Embryonic facial prominence (tissue), 1 donor: ENCODE results near the gene HLA-DOA.

ENCODE experiments used
- DNase-seq: peaks from one replicate; pipeline ENCODE4 v3.0.0-alpha.2; 2016; ENCODE audit errors: extremely low spot score

Gene HLA-DOA

GRCh38 chr6:32977953-32978324, 31.5 kb downstream of the HLA-DOA start:
- no peak for DNase-seq

- no peak for DNase-seq
These were observed 32.0 kb downstream of the HLA-DOA start for GRCh38 chr6:32977272-32977952.

DNA sequence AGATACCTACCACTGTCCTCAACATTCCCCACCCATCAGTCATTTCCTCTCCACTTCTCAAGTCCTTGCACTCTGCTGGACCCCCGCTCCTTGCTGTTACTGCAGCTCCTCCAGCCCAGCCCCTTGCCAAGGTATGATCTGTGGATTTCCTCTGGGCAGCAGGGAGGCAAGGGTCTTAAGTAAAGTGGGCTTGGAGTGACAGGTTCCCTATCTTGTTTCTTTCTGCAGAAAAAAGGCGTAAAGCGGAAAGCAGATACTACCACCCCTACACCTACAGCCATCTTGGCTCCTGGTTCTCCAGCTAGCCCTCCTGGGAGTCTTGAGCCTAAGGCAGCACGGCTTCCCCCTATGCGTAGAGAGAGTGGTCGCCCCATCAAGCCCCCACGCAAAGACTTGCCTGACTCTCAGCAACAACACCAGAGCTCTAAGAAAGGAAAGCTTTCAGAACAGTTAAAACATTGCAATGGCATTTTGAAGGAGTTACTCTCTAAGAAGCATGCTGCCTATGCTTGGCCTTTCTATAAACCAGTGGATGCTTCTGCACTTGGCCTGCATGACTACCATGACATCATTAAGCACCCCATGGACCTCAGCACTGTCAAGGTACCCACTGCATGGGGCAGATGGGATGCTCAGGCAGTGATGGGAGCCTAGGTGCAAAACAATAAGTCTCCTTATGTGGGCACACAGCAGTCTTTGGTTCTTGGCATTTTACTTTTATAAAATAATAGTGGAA, 32.9 kb downstream of the HLA-DOA start:
- DNase-seq: no peak

DNA sequence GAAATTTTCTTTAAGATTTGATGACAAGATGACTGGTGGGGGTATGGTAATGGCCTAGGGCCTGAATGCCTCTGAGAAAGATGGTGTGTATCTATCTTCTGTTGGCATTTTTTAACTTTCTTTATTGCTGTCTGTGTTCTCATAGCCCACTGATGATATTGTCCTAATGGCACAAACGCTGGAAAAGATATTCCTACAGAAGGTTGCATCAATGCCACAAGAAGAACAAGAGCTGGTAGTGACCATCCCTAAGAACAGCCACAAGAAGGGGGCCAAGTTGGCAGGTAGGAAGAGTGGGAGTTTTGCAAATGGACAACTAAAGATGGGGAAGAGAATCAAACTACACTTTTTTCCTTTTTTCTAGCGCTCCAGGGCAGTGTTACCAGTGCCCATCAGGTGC, 33.5 kb downstream of the HLA-DOA start:
- DNase-seq: no peak

DNA sequence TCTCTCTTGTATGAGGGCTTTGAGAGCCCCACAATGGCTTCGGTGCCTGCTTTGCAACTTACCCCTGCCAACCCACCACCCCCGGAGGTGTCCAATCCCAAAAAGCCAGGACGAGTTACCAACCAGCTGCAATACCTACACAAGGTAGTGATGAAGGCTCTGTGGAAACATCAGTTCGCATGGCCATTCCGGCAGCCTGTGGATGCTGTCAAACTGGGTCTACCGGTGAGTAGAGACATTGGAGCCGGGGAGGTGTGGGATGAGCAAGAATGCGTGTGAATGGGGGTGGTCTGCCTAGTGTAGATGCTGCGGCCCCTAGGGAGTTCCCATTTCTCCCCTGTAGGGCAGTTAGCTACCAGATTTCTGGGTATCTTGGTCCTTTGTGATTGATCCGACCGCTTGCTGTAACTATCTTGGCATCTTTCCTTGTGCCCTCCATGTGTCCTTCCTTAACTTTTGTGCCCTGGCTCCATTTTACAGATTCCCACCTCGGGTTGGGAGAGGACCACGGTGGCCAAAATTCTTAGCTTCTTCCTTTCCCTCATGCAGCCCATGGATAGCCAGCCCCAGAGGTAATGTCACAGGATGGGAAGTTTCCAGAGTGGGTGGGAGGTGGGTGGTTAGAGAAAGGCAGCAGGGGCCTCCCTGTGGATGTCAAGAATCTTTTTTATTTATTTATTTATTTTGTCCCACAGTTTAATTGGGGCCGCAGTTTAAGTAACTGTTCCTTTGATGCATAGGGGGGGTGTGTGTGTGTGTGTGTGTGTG, 34.7 kb downstream of the HLA-DOA start:
- no peak for DNase-seq

DNA sequence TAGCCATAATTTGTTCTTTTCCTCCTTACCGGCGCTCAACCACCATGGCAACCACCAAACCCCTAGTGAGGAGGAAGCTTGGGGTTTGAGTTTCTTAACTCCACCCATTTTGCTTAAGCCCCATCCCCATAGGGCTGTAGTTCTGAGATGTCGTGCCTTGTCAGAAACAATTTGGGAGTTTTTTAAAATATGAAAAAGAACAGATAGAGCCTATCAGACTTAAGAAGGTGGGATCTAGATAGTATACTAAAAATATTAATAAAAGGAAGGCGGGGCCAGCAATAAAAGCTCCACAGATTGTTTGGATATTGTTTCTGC, 35.4 kb downstream of the HLA-DOA start:
- DNase-seq: no peak

- no peak for DNase-seq
These were observed 36.0 kb downstream of the HLA-DOA start for GRCh38 chr6:32973144-32974015.

DNA sequence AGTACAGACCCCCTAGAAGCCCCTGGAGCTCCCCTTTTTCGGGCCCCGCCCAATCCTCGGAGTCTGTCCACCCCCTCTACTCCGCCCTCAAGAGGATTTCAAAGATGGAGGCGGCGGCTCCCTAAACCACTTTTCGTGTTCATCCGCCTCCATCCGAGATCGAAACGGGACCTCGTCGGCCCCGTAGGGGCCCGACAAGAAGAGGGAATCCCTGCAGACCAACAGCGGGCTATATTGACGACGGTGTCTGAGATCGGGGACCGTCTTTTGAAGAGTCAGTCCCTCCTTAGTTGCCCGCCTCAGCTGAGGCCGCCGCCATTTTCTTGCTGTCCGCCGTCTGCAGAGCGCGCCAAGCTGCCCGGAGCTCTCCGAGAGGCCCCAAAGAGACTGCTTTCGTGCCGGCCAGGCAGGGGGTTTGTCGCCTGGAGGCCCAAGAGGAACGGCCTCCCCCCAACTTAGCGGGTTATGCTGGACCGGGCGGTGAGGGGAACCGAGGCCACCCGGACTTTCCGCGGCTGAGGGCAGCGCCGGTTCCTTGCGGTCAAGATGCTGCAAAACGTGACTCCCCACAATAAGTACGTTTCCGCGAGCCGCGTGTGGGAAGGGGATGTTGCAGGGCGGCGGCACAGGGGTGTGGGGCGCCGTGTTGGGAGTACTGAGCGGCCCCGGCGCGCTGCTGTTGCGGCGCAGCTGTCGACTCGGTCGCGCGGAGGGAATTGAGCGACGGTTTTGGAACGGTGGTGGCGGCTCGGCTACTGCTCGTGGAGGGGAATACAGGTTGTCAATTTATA, 36.8 kb downstream of the HLA-DOA start:
- DNase-seq: no peak

DNA sequence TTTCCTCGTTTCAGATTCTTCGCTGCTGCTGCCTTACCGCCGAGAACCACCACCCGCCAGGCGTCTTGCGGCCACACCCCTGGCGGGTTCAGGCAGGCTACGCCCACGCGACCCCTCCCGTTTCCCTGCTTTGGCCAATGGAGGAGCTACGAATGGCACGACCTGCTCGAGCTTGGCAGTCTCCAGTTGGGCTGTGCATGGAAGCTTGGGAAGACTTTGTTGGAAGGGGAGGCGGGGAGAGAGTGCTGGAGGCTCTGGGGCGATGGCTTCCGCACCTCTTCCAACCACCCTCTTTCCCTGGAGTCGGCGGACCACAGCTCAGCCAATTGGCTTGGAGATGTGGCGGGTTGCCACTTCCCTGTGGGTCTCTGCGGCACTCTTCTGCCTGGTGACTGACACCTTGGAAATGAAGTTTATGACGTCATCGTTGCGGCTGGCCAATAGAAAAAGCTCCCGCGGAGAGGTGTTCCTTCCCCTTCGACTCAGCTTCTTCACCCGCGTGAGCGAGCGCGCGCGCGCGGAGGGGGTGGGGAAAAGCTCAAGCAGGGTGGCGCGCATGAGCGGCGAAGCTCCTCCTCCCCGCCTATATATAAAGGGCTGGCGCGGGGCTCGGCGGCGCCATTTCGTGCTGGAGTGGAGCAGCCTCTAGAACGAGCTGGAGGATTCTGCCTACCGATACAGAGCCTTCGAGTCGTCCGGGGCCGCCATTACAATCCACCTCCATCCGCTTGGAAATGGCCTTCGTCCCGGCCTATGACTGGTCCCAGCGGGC, 37.6 kb downstream of the HLA-DOA start:
- peak; percentile 99 for DNase-seq

DNA sequence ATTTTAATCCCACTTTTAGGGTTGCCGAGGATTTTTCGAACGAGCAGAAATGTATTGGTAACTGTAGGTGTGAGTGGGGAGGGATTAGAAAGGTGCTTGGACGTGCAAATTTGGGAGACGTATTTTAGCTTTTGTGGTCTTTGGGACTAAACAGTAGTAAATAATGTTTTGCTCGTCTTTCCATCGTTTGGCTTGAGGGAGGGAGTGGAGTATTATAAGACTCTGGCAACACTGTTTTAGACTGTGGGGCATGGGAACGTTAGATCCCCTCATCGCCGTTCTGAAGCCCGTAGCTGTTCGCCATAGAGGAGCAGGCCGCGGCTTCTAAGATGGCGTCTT, 38.2 kb downstream of the HLA-DOA start:
- no peak for DNase-seq

DNA sequence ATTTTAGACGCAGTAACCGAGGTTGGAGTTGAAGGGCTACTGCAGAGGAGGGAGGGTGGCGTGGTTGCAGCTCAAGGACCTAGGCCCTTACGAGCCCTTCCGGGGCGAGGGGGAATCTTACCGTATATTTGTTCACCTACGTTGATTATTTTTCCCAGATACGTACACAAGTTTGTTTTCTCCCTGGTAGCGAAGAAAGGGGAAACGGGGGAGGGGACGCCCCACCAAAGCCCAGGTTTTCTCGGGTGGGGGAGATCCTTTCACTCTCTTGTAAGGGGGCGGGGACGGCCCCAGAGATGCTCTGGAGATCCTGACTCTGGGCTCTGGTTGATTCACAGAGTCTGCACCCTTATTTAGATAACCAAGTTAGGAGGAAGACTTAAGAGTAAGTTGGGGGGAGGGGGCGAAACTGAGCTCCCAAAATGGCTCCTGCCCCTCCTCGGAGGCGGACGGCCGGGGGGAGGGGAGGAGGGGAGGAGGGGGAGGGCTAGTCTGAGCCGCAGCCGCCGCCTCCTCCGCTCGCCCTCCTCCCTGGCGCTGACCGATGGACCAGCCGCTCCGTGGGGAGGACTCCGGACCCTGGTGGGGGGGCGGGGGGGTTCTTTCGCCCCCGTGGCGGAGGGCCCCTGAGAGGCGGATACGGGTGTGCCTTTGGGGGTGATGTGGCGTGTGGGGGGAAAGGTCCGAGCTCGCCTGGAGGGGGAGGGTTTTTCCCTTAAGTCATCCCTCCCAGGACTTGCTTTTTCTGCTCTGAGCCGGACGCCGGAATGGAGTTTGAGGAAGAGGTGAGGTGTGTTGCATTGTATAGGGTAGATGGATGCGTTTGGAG, 38.8 kb downstream of the HLA-DOA start:
- peak; percentile 71 for DNase-seq

GRCh38 chr6:32969685-32970412, 39.5 kb downstream of the HLA-DOA start:
- peak; percentile 88 for DNase-seq

GRCh38 chr6:32968867-32969684, 40.3 kb downstream of the HLA-DOA start:
- peak; percentile 82 for DNase-seq

DNA sequence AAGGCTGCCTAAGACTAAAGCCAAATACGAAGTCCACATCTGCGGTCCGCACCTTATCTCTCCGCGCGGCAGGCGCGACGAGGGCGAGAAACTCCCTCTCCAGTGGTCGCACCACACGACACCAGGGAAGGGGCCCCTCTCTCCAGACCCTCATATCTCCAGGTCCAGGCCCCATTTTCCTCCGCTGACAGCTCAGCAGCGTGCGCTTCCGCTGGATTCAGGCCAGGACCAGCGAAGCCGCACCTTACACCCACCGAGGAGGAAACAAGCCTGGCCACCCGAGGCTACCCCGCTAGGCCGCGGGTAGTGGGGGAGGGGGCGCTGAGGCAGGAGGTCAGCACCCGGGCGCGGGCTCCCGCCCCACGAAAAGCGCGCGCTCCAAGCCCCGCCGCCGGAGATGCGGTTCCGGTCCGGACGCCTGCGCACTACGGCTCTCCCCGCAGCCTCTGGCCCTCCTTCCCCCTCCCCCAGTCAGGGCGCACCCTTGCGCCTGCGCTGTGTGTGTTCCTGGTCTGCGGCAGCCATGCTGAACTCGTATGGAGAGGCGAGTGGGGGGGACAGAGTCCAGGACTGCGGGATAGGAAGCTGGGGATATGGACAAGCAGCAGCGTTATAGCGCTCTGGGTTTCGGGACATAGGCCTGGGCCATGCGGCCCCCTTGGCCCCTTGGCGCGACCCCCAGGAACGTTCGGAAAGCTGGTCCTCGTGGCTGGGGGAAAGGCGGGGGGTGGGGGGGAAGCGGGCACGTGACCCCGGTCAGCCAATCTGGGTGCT, 41.1 kb downstream of the HLA-DOA start, which contains the start of gene BRD2:
Gene BRD2 (plus strand): TSS at position 502 of the 774 bp plus-strand sequence. CDS start 4,305 bp downstream, outside the sequence.
- peak; percentile 96 for DNase-seq

GRCh38 chr6:32967151-32968091, 42.0 kb downstream of the HLA-DOA start:
- DNase-seq: no peak

DNA sequence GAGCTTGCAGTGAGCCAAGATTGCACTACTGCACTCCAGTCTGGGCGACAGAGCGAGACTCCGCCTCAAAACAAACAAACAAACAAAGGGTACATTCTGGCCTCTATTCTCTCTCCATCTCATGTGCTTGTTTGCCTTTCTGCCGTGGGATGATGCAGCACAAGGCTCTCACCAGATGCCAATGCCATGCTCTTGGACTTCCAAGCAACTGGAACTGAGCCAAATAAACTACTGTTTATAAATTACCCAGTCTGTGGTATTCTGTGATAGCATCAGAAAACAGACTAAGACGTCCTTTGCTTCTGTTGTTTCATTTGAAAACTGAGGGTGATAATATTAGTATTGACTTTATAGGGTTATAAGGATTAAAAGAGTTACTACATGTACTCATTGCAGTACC, 44.6 kb downstream of the HLA-DOA start:
- no peak for DNase-seq
